Measurements from ENCODE around the gene SDK1. TPM values are rescaled to one million over a fixed set of nuclear protein-coding genes. Genes with fewer than 3 reads are reported as not detected.

Gene SDK1
- total RNA-seq, 1 donor: 0.36 TPM

DNA sequence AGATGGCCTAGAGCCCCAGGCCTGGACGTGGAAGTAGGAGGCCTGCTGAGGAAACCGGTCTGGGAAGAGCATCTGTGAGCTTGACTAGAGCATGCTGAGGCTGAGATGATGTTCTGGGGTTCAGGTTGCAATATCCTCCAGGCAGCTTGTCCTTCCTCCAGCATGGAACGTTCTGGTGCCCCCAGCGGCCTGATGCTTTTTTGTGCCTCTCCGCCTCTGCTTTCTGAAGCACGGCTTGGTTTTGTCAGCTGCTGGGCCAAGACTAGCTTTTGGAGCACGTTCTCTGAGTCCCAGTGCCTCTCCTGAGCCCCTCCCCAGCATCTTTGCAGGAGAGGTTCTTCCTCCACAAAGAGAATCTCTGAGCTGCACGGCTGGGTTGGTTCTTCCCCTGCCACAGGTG, 699.1 kb downstream of the SDK1 start:
- Histone ChIP-seq H3K4me1 (ENCODE audit: insufficient read depth, low read length) (no peaks in the 10 kb centered on the region), H3K79me2 (ENCODE audit: insufficient read depth, low read length) (no peaks in the 10 kb centered on the region), H3K9me3 (ENCODE audit: low read depth, low read length) (no peaks in the 10 kb centered on the region), H3K4me3 (ENCODE audit: insufficient read depth, low read length) (no peak overlapping the region), H3K36me3 (ENCODE audit: insufficient read depth, low read length) (no peaks in the 10 kb centered on the region), H3K27ac (ENCODE audit: low read depth, low read length) (no peak overlapping the region), H4K20me1 (ENCODE audit: insufficient read depth, low read length) (no peaks in the 10 kb centered on the region), H2AFZ (ENCODE audit: low read length) (no peak overlapping the region), H3K4me2 (ENCODE audit: insufficient read depth, low read length) (no peak overlapping the region), H3K27me3 (ENCODE audit: insufficient read depth, low read length) (no peaks in the 10 kb centered on the region)
- no peak for TF ChIP-seq CTCF (IDR thresholded peaks at IDR 0.05; ENCODE audit: extremely low read depth, low read depth, low read length)
- no peak for DNase-seq (ENCODE audit: insufficient read length, low spot score, missing footprints)

DNA sequence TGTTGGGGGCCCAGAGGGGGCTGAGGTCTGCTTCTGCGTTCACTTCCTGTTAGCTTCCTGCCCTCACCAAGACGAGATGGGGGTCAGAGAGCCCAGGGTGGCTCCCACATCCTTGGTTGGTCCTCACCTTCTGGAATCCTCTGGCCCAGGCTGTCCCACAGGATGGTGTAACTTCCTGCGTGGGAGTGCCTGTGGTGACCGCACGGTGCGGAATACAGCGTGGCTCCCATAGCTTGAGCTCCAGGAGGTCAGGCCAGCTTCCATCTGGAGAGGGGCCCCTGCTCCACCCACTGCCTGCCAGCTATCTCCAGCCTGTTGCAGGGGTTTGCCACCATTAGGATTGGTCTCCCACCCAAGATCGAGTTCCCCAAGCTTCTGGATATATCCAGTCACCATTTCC, 699.9 kb downstream of the SDK1 start:
- Histone ChIP-seq H3K27me3 (ENCODE audit: insufficient read depth, low read length) (no peaks in the 10 kb centered on the region), H4K20me1 (ENCODE audit: insufficient read depth, low read length) (no peaks in the 10 kb centered on the region), H3K27ac (ENCODE audit: low read depth, low read length) (no peak overlapping the region), H3K36me3 (ENCODE audit: insufficient read depth, low read length) (no peaks in the 10 kb centered on the region), H3K79me2 (ENCODE audit: insufficient read depth, low read length) (no peaks in the 10 kb centered on the region), H3K4me2 (ENCODE audit: insufficient read depth, low read length) (no peak overlapping the region), H3K4me3 (ENCODE audit: insufficient read depth, low read length) (no peak overlapping the region), H2AFZ (ENCODE audit: low read length) (no peak overlapping the region), H3K9me3 (ENCODE audit: low read depth, low read length) (no peaks in the 10 kb centered on the region), H3K4me1 (ENCODE audit: insufficient read depth, low read length) (no peaks in the 10 kb centered on the region)
- DNase-seq (ENCODE audit: insufficient read length, low spot score, missing footprints): no peak
- no peak for TF ChIP-seq CTCF (IDR thresholded peaks at IDR 0.05; ENCODE audit: extremely low read depth, low read depth, low read length)

DNA sequence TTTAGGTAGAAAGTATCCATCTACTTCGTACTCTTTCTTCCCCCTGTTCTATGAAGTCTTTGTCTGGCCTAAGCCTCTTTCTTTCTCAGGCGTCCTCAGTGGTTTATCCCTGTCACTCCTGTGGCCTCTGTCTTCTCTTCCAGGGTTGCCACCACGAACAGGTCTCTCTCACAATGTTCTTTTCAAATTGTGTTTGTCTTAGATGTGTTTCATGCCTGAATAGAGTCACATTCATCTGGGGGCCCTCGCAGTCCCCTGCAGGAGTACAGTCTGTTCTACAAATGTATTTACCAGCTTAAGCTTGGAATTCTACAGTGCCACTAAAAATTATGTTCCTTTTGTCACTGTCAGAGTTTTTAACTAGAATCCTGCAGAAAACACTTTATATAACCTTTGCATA, 700.7 kb downstream of the SDK1 start:
- Histone ChIP-seq H3K79me2 (ENCODE audit: insufficient read depth, low read length) (no peaks in the 10 kb centered on the region), H3K4me3 (ENCODE audit: insufficient read depth, low read length) (no peak overlapping the region), H3K4me2 (ENCODE audit: insufficient read depth, low read length) (no peak overlapping the region), H2AFZ (ENCODE audit: low read length) (no peak overlapping the region), H3K27ac (ENCODE audit: low read depth, low read length) (no peak overlapping the region), H3K27me3 (ENCODE audit: insufficient read depth, low read length) (no peaks in the 10 kb centered on the region), H3K36me3 (ENCODE audit: insufficient read depth, low read length) (no peaks in the 10 kb centered on the region), H4K20me1 (ENCODE audit: insufficient read depth, low read length) (no peaks in the 10 kb centered on the region), H3K9me3 (ENCODE audit: low read depth, low read length) (no peaks in the 10 kb centered on the region), H3K4me1 (ENCODE audit: insufficient read depth, low read length) (no peaks in the 10 kb centered on the region)
- DNase-seq (ENCODE audit: insufficient read length, low spot score, missing footprints): no peak
- no peak for TF ChIP-seq CTCF (IDR thresholded peaks at IDR 0.05; ENCODE audit: extremely low read depth, low read depth, low read length)

GRCh38 chr7:4003503-4003902, 702.5 kb downstream of the SDK1 start:
- Histone ChIP-seq H3K9me3 (ENCODE audit: low read depth, low read length) (no peaks in the 10 kb centered on the region), H3K79me2 (ENCODE audit: insufficient read depth, low read length) (no peaks in the 10 kb centered on the region)
- TF ChIP-seq CTCF (IDR thresholded peaks at IDR 0.05; ENCODE audit: extremely low read depth, low read depth, low read length): no peak

More at GRCh38 chr7:4003503-4003902, 702.5 kb downstream of the SDK1 start:
- Histone ChIP-seq H3K36me3 (ENCODE audit: insufficient read depth, low read length) (no peaks in the 10 kb centered on the region), H2AFZ (ENCODE audit: low read length) (no peak overlapping the region), H3K4me2 (ENCODE audit: insufficient read depth, low read length) (no peak overlapping the region), H4K20me1 (ENCODE audit: insufficient read depth, low read length) (no peaks in the 10 kb centered on the region), H3K4me1 (ENCODE audit: insufficient read depth, low read length) (no peaks in the 10 kb centered on the region), H3K27ac (ENCODE audit: low read depth, low read length) (no peak overlapping the region), H3K27me3 (ENCODE audit: insufficient read depth, low read length) (no peaks in the 10 kb centered on the region), H3K4me3 (ENCODE audit: insufficient read depth, low read length) (no peak overlapping the region)
- no peak for DNase-seq (ENCODE audit: insufficient read length, low spot score, missing footprints)

Data from osteoblast (primary cell).